ENCODE data around the gene ALKBH5. TPM values are rescaled to one million over a fixed set of nuclear protein-coding genes. Genes with fewer than 3 reads are reported as not detected.

ALKBH5 gene
- total and polyA plus RNA-seq, 9 of the 15 experiments (the other 6 are each of a cell fraction or from before 2014, with no cell fraction given), result 11.4 to 70.0 (median 47.4) TPM

- in situ Hi-C loops (cut with MboI) (loop anchor here (25.0 kb wide), 1 partner anchor 361 kb away; no protein-coding TSS in a partner anchor), intact Hi-C loops (cut with micrococcal nuclease) (no loop called here)
- Histone ChIP-seq H3K4me1 (replicated peaks in 1 of 2; ENCODE audit: control insufficient read depth in 2 of 2, insufficient read depth in 2 of 2, low read length in 2 of 2) (no peaks in the 10 kb centered on the region; a peak in 1 of 5 replicates), H3K79me2 (ENCODE audit: control insufficient read depth, insufficient read depth, low read length) (peaks cover 47% of the 10 kb centered on the region), H2AFZ (ENCODE audit: low read depth, low read length) (no peak overlapping the region), H3K27me3 (ENCODE audit: control insufficient read depth in 2 of 2, insufficient read depth in 2 of 2, low read length in 2 of 2) (no peaks in the 10 kb centered on the region), H3K4me3 (no peak overlapping the region), H3K9me1 (ENCODE audit: control insufficient read depth, insufficient read depth, low read length) (peaks cover 3% of the 10 kb centered on the region), H3K27ac (ENCODE audit: extremely low read depth, low read depth, low read length) (no peak overlapping the region), H3K36me3 (ENCODE audit: control insufficient read depth, insufficient read depth, low read length) (peaks cover 72% of the 10 kb centered on the region), H4K20me1 (replicated peaks; ENCODE audit: control insufficient read depth, insufficient read depth, low read length) (peaks cover 23% of the 10 kb centered on the region), H3K9me3 (replicated peaks; ENCODE audit: control insufficient read depth, insufficient read depth, low read depth, low read length) (no peaks in the 10 kb centered on the region), H3K4me2 (ENCODE audit: insufficient read depth, low read length) (no peak overlapping the region), H3K9ac (ENCODE audit: insufficient read depth in 1 of 2, low read depth in 2 of 2, low read length in 2 of 2) (no peak overlapping the region)
- ATAC-seq (no peak), FAIRE-seq (no peak), DNase-seq (ENCODE audit: extremely low read depth in 1 of 4, low spot score in 3 of 4) (no peak)
- ChIA-PET CTCF (ENCODE audit: low intra/inter-chr PET ratio) (no interaction called here), POLR2A (interaction anchor here (1.2 kb wide), 1 partner anchor 12 kb away, joined by 4 read pairs; no protein-coding TSS in a partner anchor)
- BruUV-seq (replicated peaks), result no TSS peak
- WGBS (ENCODE audit: insufficient coverage, low coverage, missing lambda C conversion rate), result 76% methylated on average over 4 of the region's 4 CpGs
- no peak for TF ChIP-seq NCOA6 (IDR thresholded peaks at IDR 0.05)
- no peak for TF ChIP-seq CHD2 (IDR thresholded peaks at IDR 0.05; ENCODE audit: low read depth, low read length)
- TF ChIP-seq BMI1 (IDR thresholded peaks at IDR 0.05; ENCODE audit: low read length), result no peak
- no peak for TF ChIP-seq MYNN (IDR thresholded peaks at IDR 0.05)
- TF ChIP-seq MYNN (CRISPR knock-in tag; IDR thresholded peaks at IDR 0.05), result no peak
- TF ChIP-seq DPF2 (IDR thresholded peaks at IDR 0.05), result no peak
- no peak for TF ChIP-seq MTA1 (IDR thresholded peaks at IDR 0.05; ENCODE audit: borderline replicate concordance)
- TF ChIP-seq MIER1 (IDR thresholded peaks at IDR 0.05; ENCODE audit: low read depth), result no peak
- TF ChIP-seq RBM25 (IDR thresholded peaks at IDR 0.05; ENCODE audit: low read depth, low read length, severe bottlenecking), result no peak
- no peak for TF ChIP-seq PHF20 (IDR thresholded peaks at IDR 0.05; ENCODE audit: partially characterized antibody)
- no peak for TF ChIP-seq NFXL1 (CRISPR knock-in tag; IDR thresholded peaks at IDR 0.05)
- TF ChIP-seq E2F8 (IDR thresholded peaks at IDR 0.05; ENCODE audit: low read depth, partially characterized antibody), result no peak
- no peak for TF ChIP-seq BCL6 (CRISPR knock-in tag; IDR thresholded peaks at IDR 0.05)
- no peak for TF ChIP-seq ZNF561 (CRISPR knock-in tag; conservative IDR thresholded peaks at IDR 0.05)
- no peak for TF ChIP-seq ZNF384 (IDR thresholded peaks at IDR 0.05; ENCODE audit: low read depth, low read length)
- no peak for TF ChIP-seq ZNF280A (IDR thresholded peaks at IDR 0.05; ENCODE audit: low read depth, partially characterized antibody)
- TF ChIP-seq ZNF239 (CRISPR knock-in tag; IDR thresholded peaks at IDR 0.05), result no peak
- TF ChIP-seq ADNP (tag; IDR thresholded peaks at IDR 0.05), result no peak
Observed at GRCh38 chr17:18201108-18201507, 17.5 kb downstream of the ALKBH5 start.
